ENCODE measurements around the gene LRBA.

DNA sequence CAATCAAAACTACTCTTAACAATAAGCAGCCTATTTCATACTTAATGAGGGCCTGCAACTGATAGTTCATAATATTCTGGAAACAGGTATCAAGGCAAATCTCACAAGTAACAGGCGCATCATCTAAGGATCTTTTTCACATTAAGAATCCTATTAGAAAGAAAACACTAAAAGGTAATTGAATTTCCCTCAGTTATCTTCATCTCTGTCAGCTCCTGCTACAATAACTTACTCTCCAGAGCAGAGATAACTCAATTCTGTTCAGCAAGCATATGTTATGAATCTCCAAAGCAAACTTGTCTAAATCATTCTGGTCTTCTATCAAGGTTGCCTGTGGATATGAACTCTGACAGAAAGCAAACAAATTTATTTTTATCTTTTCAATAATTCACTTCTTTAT lies 307.1 kb downstream of the LRBA start:
- TF ChIP-seq, protein P1, sequence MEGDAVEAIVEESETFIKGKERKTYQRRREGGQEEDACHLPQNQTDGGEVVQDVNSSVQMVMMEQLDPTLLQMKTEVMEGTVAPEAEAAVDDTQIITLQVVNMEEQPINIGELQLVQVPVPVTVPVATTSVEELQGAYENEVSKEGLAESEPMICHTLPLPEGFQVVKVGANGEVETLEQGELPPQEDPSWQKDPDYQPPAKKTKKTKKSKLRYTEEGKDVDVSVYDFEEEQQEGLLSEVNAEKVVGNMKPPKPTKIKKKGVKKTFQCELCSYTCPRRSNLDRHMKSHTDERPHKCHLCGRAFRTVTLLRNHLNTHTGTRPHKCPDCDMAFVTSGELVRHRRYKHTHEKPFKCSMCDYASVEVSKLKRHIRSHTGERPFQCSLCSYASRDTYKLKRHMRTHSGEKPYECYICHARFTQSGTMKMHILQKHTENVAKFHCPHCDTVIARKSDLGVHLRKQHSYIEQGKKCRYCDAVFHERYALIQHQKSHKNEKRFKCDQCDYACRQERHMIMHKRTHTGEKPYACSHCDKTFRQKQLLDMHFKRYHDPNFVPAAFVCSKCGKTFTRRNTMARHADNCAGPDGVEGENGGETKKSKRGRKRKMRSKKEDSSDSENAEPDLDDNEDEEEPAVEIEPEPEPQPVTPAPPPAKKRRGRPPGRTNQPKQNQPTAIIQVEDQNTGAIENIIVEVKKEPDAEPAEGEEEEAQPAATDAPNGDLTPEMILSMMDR (IDR thresholded peaks at IDR 0.05): no peak
- TF ChIP-seq POLR2AphosphoS5 (IDR thresholded peaks at IDR 0.05; ENCODE audit: insufficient read depth in 1 of 2, low read depth in 1 of 2): no peak
